HepG2 (cell line): ENCODE data around the gene TMEM144. TPM values are rescaled to one million over a fixed set of nuclear protein-coding genes. Genes with fewer than 3 reads are reported as not detected.
A peak's percentile ranks its signal among the peaks of the same experiment; 100 is the strongest.

Experiments
- ATAC-seq: fragments of 200-7000 bp; cut with Tn5 transposase; 3 replicates; pipeline ENCODE4 v1.9.1; 2020; ENCODE audit warnings: mild to moderate bottlenecking, moderate library complexity
- BruUV-seq: library from RNA; stranded (reverse); fragments of 400-500 nt; replicated peaks from 2 replicates; lab custom pipeline; 2021; lab: Mats Ljungman, UMichigan
- CTCF ChIA-PET: fragments of 300-600 bp; formaldehyde crosslinking; extraction: SDS; loops from one replicate; lab custom pipeline; 2021; ENCODE audit warnings: low total read pairs, inconsistent platforms, low intra/inter-chr PET ratio; lab: Yijun Ruan, JAX
- POLR2A ChIA-PET: fragments of 350-600 bp; sonication (Branson Sonifier 250); formaldehyde crosslinking; loops from one replicate; lab custom pipeline; 2020; ENCODE audit warnings: antibody characterized with exemption, inconsistent platforms; lab: Yijun Ruan, JAX
- DNase-seq: peaks from one replicate; pipeline ENCODE4 v3.0.0-alpha.2; 2015; ENCODE audit warnings: low spot score
- FAIRE-seq: peaks from 3 replicates; lab custom pipeline; 2011; peaks lifted over from hg19 to GRCh38; lab: Jason Lieb, UNC
- H2AFZ ChIP-seq: one replicate; pipeline ENCODE4 v1.6.1; 2011; ENCODE audit warnings: low read length, inconsistent platforms
- H3K27ac ChIP-seq: fragments of 300-600 bp; 3 replicates; pipeline ENCODE4 v1.8.0; 2011; ENCODE audit warnings: mixed run types, mild to moderate bottlenecking, mixed read lengths, low read length, inconsistent platforms; ENCODE audit not compliant: insufficient read depth; ENCODE audit errors: extremely low read length
- H3K27me3 ChIP-seq, 2 experiments: fragments of 200-600 bp in 1 of 2; 2 replicates in 1 of 2; 3 replicates in 1 of 2; pipeline versions ENCODE4 v1.6.0 to v1.8.0; 2011; ENCODE audit warnings: low read length in 2 of 2, mild to moderate bottlenecking in 2 of 2, moderate library complexity in 2 of 2, inconsistent platforms in 1 of 2; ENCODE audit not compliant: insufficient read depth in 2 of 2, control insufficient read depth in 1 of 2
- H3K36me3 ChIP-seq, 2 experiments: fragments of 200-600 bp in 1 of 2; replicated peaks in 1 of 2; 2 replicates in 1 of 2; 3 replicates in 1 of 2; pipeline versions ENCODE4 v1.5.1 to v1.8.0; 2011; ENCODE audit warnings: low read length in 2 of 2, inconsistent platforms in 1 of 2; ENCODE audit not compliant: insufficient read depth in 2 of 2, control insufficient read depth in 1 of 2
- H3K4me1 ChIP-seq: 2 replicates; pipeline ENCODE4 v1.5.1; 2012; ENCODE audit warnings: low read length, inconsistent platforms; ENCODE audit not compliant: insufficient read depth
- H3K4me2 ChIP-seq: 2 replicates; pipeline ENCODE4 v1.6.0; 2011; ENCODE audit warnings: low read depth, low read length, inconsistent platforms
- H3K4me3 ChIP-seq, 3 experiments: fragments of 200-600 bp in 1 of 3; sonication (generic), shearing (Covaris generic) in 1 of 3; replicated peaks in 1 of 3; 2 replicates each; pipeline ENCODE4 v1.5.1; 2011 to 2016; ENCODE audit warnings: low read length in 3 of 3, inconsistent platforms in 2 of 3, low read depth in 2 of 3, mild to moderate bottlenecking in 2 of 3, control low read depth in 1 of 3, mixed read lengths in 1 of 3; ENCODE audit not compliant: insufficient read depth in 1 of 3
- H3K79me2 ChIP-seq: one replicate; pipeline ENCODE4 v1.6.1; 2011; ENCODE audit warnings: low read length, inconsistent platforms; ENCODE audit not compliant: insufficient read depth
- H3K9ac ChIP-seq: 2 replicates; pipeline ENCODE4 v1.6.0; 2011; ENCODE audit warnings: mild to moderate bottlenecking, low read depth, low read length, inconsistent platforms; ENCODE audit not compliant: insufficient read depth
- H3K9me3 ChIP-seq: 2 replicates; pipeline ENCODE4 v1.5.1; 2012; ENCODE audit warnings: mild to moderate bottlenecking, low read length
- H4K20me1 ChIP-seq: 2 replicates; pipeline ENCODE4 v1.6.0; 2011; ENCODE audit warnings: inconsistent platforms, mild to moderate bottlenecking, low read length, moderate library complexity; ENCODE audit not compliant: insufficient read depth
- AKAP8 ChIP-seq: sonication (generic); formaldehyde crosslinking; IDR thresholded peaks from 2 replicates; pipeline ENCODE4 v1.5.1; 2020; ENCODE audit warnings: mild to moderate bottlenecking, missing genetic modification reagents
- ARID3A ChIP-seq: IDR thresholded peaks from 2 replicates; pipeline ENCODE4 v1.6.1; 2012; ENCODE audit warnings: low read depth, low read length, improper control_type of control experiment
- NRL ChIP-seq: sonication (generic); formaldehyde crosslinking; IDR thresholded peaks from 2 replicates; pipeline ENCODE4 v1.5.0; 2020; ENCODE audit warnings: missing genetic modification reagents, mild to moderate bottlenecking, moderate library complexity, borderline replicate concordance
- PATZ1 ChIP-seq: sonication (generic); formaldehyde crosslinking; IDR thresholded peaks from 2 replicates; pipeline ENCODE4 v1.4.0; 2020; ENCODE audit warnings: missing genetic modification reagents
- POGZ ChIP-seq: sonication (generic); formaldehyde crosslinking; IDR thresholded peaks from 2 replicates; pipeline ENCODE4 v1.4.0; 2020; ENCODE audit warnings: mild to moderate bottlenecking, missing genetic modification reagents
- SMC3 ChIP-seq: IDR thresholded peaks from 2 replicates; pipeline ENCODE4 v1.6.1; 2011; ENCODE audit warnings: low read length, improper control_type of control experiment
- STAG1 ChIP-seq: sonication (generic); formaldehyde crosslinking; IDR thresholded peaks from 2 replicates; pipeline ENCODE4 v1.4.0; 2020; ENCODE audit warnings: missing genetic modification reagents
- TP53 ChIP-seq: sonication (generic); formaldehyde crosslinking; conservative IDR thresholded peaks from 2 replicates; pipeline ENCODE4 v1.4.0; 2020; ENCODE audit warnings: missing genetic modification reagents
- ZHX2 ChIP-seq, 2 experiments: sonication (generic) in 1 of 2; formaldehyde crosslinking in 1 of 2; IDR thresholded peaks; 2 replicates each; pipeline versions ENCODE4 v1.6.1 to v1.9.0; 2014 to 2022; ENCODE audit warnings: antibody characterized with exemption in 1 of 2, borderline replicate concordance in 1 of 2, inconsistent platforms in 1 of 2, low read depth in 1 of 2, missing genetic modification reagents in 1 of 2
- ZSCAN5A ChIP-seq: sonication (generic); formaldehyde crosslinking; IDR thresholded peaks from 2 replicates; pipeline ENCODE4 v1.8.0; 2022; ENCODE audit warnings: mild to moderate bottlenecking, missing genetic modification reagents, borderline replicate concordance
- WGBS: methylation state at CpG from one replicate; pipeline ENCODE4 v1.1.6; 2017; ENCODE audit warnings: low lambda C conversion rate; 5-methylcytosine and 5-hydroxymethylcytosine counted together
- in situ Hi-C: cut with HindIII; loops from 2 replicates; pipeline ENCODE4 v1.10.0; 2017; ENCODE audit warnings: low pct_unique_long_range_greater_than_20kb; ENCODE audit not compliant: extremely low pct_ligation_motif_present
- intact Hi-C: fragments of 100-400 bp; cut with micrococcal nuclease; formaldehyde crosslinking; loops from one replicate; pipeline ENCODE4 v1.10.0; 2022; ENCODE audit not compliant: unreplicated experiment
- polyA plus RNA-seq, 8 experiments: library from polyadenylated mRNA; depleted of rRNA in 3 of 8; stranded (reverse) in 7 of 8; unstranded in 1 of 8; fragments of >200 nt; fragmentation: Illumina TruSeq in 4 of 8; extraction: Trizol in 4 of 8; gene quantifications; 2 replicates each; pipeline versions ENCODE4 v1.2.1 to v1.2.3, GENCODE V29; 2011 to 2016; ENCODE audit warnings: low read depth in 4 of 8, missing spikeins in 1 of 8, mixed read lengths in 1 of 8; ENCODE audit not compliant: insufficient read depth in 1 of 8
- total RNA-seq, 5 experiments: library from RNA; depleted of rRNA; stranded (reverse); fragments of >200 nt; fragmentation: Illumina TruSeq; extraction: Trizol; gene quantifications; 2 replicates each; pipeline ENCODE4 v1.2.3, GENCODE V29; 2016; ENCODE audit warnings: low read depth in 1 of 5

The TMEM144 gene
- total and polyA plus RNA-seq, 2 of the 13 experiments (the other 11 are each of a cell fraction or from before 2014, with no cell fraction given), result 10.9 to 12.3 TPM

GRCh38 chr4:158259955-158260575 is 49.8 kb downstream of the TMEM144 start:
- Histone ChIP-seq H3K4me1 (no peaks in the 10 kb centered on the region), H3K9ac (no peak overlapping the region), H4K20me1 (no peaks in the 10 kb centered on the region), H3K9me3 (no peaks in the 10 kb centered on the region), H3K27me3 (no peaks in the 10 kb centered on the region), H3K36me3 (no peaks in the 10 kb centered on the region), H3K79me2 (no peaks in the 10 kb centered on the region), H3K4me3 (no peak overlapping the region), H2AFZ (no peak overlapping the region), H3K4me2 (no peak overlapping the region), H3K27ac (no peak overlapping the region)
- DNase-seq, result peak; percentile 9
- WGBS, result 48% methylated on average over 3 of the region's 3 CpGs
- peak; percentile 46; the same call in 1 of the 3 replicates for ATAC-seq
- ChIA-PET POLR2A (no interaction called here), CTCF (interaction anchor here (2.4 kb wide), 1 partner anchor 365 kb away, joined by 22 read pairs; no protein-coding TSS in a partner anchor)
- BruUV-seq, result no TSS peak
- no peak for FAIRE-seq
- intact Hi-C loops (loop anchor here (1.0 kb wide), 1 partner anchor 365 kb away; no protein-coding TSS in a partner anchor), in situ Hi-C loops (loop anchor here (5.0 kb wide), 2 partner anchors 68 to 268 kb away; no protein-coding TSS in a partner anchor)
- TF ChIP-seq ZHX2 (IDR thresholded peaks at IDR 0.05; ENCODE audit: low read depth) (no peak), ZHX2 (CRISPR knock-in tag; IDR thresholded peaks at IDR 0.05; ENCODE audit: borderline replicate concordance) (no peak), SMC3 (peak; percentile 30; the same call in 1 of the 2 replicates), NRL (CRISPR knock-in tag) (no peak), STAG1 (peak; percentile 64), POGZ (no peak), AKAP8 (no peak), ZSCAN5A (CRISPR knock-in tag) (no peak), PATZ1 (CRISPR knock-in tag) (no peak), ARID3A (peak; percentile 42; the same call in 1 of the 2 replicates), TP53 (CRISPR knock-in tag) (no peak)
